Mucosa of stomach (tissue), 1 donor: ENCODE data around the gene GMDS.

Experiments used
- H3K27me3 ChIP-seq: one replicate; pipeline ENCODE4 v1.7.0; 2013; ENCODE audit warnings: mild to moderate bottlenecking, low read length; ENCODE audit not compliant: control insufficient read depth, insufficient read depth
- H3K36me3 ChIP-seq: one replicate; pipeline ENCODE4 v1.7.0; 2013; ENCODE audit warnings: low read length; ENCODE audit not compliant: control insufficient read depth, insufficient read depth
- H3K4me1 ChIP-seq: one replicate; pipeline ENCODE4 v1.7.0; 2013; ENCODE audit warnings: mild to moderate bottlenecking, low read length; ENCODE audit not compliant: control insufficient read depth, insufficient read depth
- H3K4me3 ChIP-seq: one replicate; pipeline ENCODE4 v1.7.0; 2013; ENCODE audit warnings: low read length
- H3K9ac ChIP-seq: one replicate; pipeline ENCODE4 v1.7.0; 2013; ENCODE audit warnings: mild to moderate bottlenecking, low read length, moderate library complexity
- H3K9me3 ChIP-seq: one replicate; pipeline ENCODE4 v1.7.0; 2013; ENCODE audit warnings: mild to moderate bottlenecking, low read length, moderate library complexity; ENCODE audit not compliant: control insufficient read depth
- donor health status: Pancreatic carcinoma.

GMDS gene

GRCh38 chr6:1609648-1610496, 635.5 kb downstream of the GMDS start, which contains the start of gene FOXC1:
Gene FOXC1, plus strand, starts transcription at chr6:1609915. Its CDS starts 531 bp downstream, at chr6:1610446.
- Histone ChIP-seq H3K27me3 (peaks cover 89% of the 10 kb centered on the region), H3K4me1 (peaks cover 43% of the 10 kb centered on the region), H3K9ac (no peak within 1 kb of the TSS)

GRCh38 chr6:1609041-1609647, 636.3 kb downstream of the GMDS start:
- Histone ChIP-seq H3K9me3 (no peaks in the 10 kb centered on the region), H3K9ac (no peak overlapping the region), H3K4me3 (no peak overlapping the region), H3K4me1 (peaks cover 43% of the 10 kb centered on the region), H3K27me3 (peaks cover 89% of the 10 kb centered on the region), H3K36me3 (no peaks in the 10 kb centered on the region)

More at GRCh38 chr6:1609648-1610496, 635.5 kb downstream of the GMDS start, which contains the start of gene FOXC1:
- Histone ChIP-seq H3K9me3 (no peaks in the 10 kb centered on the region), H3K4me3 (peak within 1 kb of the TSS; percentile 31), H3K36me3 (no peaks in the 10 kb centered on the region)

- Histone ChIP-seq H3K4me3 (no peak overlapping the region), H3K9ac (no peak overlapping the region)
These were observed 637.0 kb downstream of the GMDS start for GRCh38 chr6:1608222-1609040.

GRCh38 chr6:1607516-1608221, 637.7 kb downstream of the GMDS start:
- Histone ChIP-seq H3K36me3 (no peaks in the 10 kb centered on the region), H3K27me3 (peaks cover 89% of the 10 kb centered on the region), H3K9ac (no peak overlapping the region), H3K4me3 (no peak overlapping the region), H3K9me3 (no peaks in the 10 kb centered on the region), H3K4me1 (peaks cover 38% of the 10 kb centered on the region)

More at GRCh38 chr6:1608222-1609040, 637.0 kb downstream of the GMDS start:
- H3K27me3 ChIP-seq = peaks cover 89% of the 10 kb centered on the region
- H3K4me1 ChIP-seq = peaks cover 38% of the 10 kb centered on the region
- H3K9me3 ChIP-seq = no peaks in the 10 kb centered on the region
- H3K36me3 ChIP-seq = no peaks in the 10 kb centered on the region

- H3K9ac ChIP-seq = no peak overlapping the region
- no peaks in the 10 kb centered on the region for H3K9me3 ChIP-seq
- H3K4me3 ChIP-seq = no peak overlapping the region
- peaks cover 89% of the 10 kb centered on the region for H3K27me3 ChIP-seq
- H3K4me1 ChIP-seq = peaks cover 34% of the 10 kb centered on the region
- H3K36me3 ChIP-seq = no peaks in the 10 kb centered on the region
These were observed 638.5 kb downstream of the GMDS start for GRCh38 chr6:1606780-1607515.

- Histone ChIP-seq H3K9ac (no peak overlapping the region), H3K36me3 (no peaks in the 10 kb centered on the region), H3K27me3 (peaks cover 90% of the 10 kb centered on the region), H3K4me1 (peaks cover 37% of the 10 kb centered on the region), H3K4me3 (no peak overlapping the region), H3K9me3 (no peaks in the 10 kb centered on the region)
These were observed 639.3 kb downstream of the GMDS start for GRCh38 chr6:1605893-1606779.

GRCh38 chr6:1605004-1605892, 640.2 kb downstream of the GMDS start:
- H3K9me3 ChIP-seq = no peaks in the 10 kb centered on the region
- H3K4me1 ChIP-seq = peaks cover 42% of the 10 kb centered on the region
- H3K36me3 ChIP-seq = no peaks in the 10 kb centered on the region
- peak overlapping the region; percentile 8 for H3K4me3 ChIP-seq
- peaks cover 91% of the 10 kb centered on the region for H3K27me3 ChIP-seq
- H3K9ac ChIP-seq = no peak overlapping the region

- Histone ChIP-seq H3K36me3 (no peaks in the 10 kb centered on the region), H3K9ac (peak overlapping the region; percentile 34), H3K4me3 (no peak overlapping the region), H3K9me3 (no peaks in the 10 kb centered on the region), H3K27me3 (peaks cover 100% of the 10 kb centered on the region), H3K4me1 (peaks cover 42% of the 10 kb centered on the region)
These were observed 641.0 kb downstream of the GMDS start for GRCh38 chr6:1604158-1605003.

- H3K36me3 ChIP-seq = no peaks in the 10 kb centered on the region
- H3K4me3 ChIP-seq = no peak overlapping the region
- peaks cover 100% of the 10 kb centered on the region for H3K27me3 ChIP-seq
- H3K4me1 ChIP-seq = peaks cover 39% of the 10 kb centered on the region
- H3K9me3 ChIP-seq = no peaks in the 10 kb centered on the region
- H3K9ac ChIP-seq = no peak overlapping the region
These were observed 641.7 kb downstream of the GMDS start for GRCh38 chr6:1603708-1604107.
